DMS114 treated with DMSO at 0.1 percent for 48 hours (cell line): ENCODE measurements around the gene F13B.
"Not testable (repeated sequence)": the region's sequence is repeated elsewhere in the genome, so short reads cannot be mapped to it uniquely, and the experiment has no call there.

Experiments used
- DNase-seq: peaks from one replicate; lab custom pipeline; 2025; ENCODE audit not compliant: unreplicated experiment; lab: John Stamatoyannopoulos, UW

F13B gene

DNA sequence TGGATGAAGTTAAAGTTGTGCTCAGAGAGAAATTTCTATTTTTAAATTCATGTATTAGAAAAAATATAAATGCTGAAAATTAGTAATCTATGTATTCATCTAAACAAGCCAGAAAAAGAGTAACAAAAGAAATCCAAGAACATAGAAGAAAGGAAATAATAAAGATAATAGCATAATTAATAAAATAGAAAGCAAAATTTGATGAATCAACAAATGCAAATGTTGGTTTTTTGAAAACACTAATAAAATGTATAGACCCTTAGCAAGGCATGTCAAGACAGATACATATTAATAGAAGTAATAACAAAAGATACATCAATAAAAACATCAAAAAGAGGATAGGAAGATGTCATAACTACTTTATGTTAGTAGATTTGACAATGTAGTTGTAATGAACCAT lies 18.0 kb downstream of the F13B start:
- no peak for DNase-seq

DNA sequence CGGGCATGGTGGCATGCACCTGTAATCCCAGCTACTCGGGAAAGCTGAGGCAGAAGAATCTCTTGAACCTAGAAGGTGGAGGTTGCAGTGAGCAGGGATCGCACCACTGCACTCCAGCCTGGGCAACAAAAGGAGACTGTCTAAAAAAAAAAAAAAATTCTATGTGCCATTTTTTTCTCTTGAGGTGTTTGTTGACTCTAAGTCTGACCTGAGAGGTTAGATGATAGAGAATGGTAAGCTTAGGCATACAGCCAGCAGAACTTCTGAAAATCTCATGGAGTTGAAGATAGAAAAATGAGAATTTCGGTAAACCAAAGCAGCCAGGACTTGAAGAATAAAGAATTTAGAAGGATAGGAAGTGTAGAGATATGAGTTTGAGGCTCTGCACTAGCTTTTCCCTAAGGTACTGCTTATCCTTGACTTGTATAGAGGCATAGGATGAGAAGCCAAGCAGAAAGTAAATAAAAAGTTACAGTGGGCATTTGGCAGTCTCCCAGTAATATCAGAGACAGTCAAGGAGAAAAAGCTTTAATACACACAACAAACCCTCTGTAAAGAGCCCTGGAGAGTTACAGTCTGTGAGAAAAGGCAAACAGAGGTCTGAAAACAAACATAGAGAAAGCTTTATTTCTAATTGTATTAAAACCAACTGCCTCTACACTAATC lies 24.3 kb downstream of the F13B start:
- DNase-seq, result no peak

DNA sequence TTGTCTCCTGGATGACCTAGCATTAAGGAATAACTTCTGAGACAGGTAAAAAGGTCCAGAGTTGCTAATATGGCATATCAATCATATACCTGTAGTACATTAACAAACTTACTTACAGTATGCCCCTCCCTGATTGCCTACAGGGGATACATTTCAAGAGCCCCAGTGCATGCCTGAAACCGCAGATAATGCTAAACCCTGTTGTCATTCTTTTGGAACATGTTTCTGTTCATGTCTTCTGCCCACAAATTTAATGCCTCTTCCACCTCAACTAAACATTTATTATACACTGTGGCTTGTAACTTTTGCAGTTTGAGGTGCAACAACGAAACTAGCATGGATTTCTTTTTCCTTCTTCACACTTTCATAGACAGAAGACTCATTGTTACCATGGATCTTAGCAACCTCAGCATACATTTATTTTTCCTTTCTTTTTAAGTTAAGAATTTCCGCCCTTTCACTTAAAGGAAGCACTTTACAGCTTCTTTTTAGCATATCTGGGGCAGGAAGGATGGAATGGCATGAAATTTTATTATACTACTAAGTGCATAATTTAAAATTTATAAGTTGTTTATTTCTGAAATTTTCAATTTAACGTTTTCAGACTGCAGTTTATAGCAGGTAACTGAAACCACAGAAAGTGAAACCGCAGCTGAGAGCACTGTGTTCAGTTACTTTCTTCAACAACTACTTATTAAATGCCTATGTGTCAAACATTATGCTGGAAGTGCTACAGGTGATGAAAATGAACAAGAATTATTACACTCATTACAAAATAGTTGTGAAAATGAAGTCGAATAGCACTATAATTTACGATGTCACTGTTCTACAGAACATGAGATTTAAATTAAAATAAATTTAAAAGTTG lies 25.3 kb downstream of the F13B start:
- no peak for DNase-seq

DNA sequence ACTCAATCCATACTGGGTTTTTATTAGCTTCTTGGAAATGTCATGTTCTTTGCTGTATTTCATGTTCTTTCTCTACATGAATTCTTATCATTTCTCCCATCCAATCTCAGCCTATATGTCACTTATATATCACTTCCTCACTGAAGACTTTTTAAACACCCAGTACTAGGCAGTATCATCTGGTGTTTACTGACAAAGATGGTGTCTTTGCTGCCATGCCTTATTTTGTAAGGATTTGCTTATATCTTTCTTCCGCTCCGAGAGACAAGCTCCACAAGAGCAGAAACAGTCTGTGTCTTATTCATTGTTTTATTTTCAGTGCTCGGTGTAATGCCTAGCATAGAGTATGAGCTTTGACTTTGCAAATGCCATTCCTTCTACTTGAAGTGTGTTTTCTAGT lies 30.2 kb downstream of the F13B start:
- no peak for DNase-seq

DNA sequence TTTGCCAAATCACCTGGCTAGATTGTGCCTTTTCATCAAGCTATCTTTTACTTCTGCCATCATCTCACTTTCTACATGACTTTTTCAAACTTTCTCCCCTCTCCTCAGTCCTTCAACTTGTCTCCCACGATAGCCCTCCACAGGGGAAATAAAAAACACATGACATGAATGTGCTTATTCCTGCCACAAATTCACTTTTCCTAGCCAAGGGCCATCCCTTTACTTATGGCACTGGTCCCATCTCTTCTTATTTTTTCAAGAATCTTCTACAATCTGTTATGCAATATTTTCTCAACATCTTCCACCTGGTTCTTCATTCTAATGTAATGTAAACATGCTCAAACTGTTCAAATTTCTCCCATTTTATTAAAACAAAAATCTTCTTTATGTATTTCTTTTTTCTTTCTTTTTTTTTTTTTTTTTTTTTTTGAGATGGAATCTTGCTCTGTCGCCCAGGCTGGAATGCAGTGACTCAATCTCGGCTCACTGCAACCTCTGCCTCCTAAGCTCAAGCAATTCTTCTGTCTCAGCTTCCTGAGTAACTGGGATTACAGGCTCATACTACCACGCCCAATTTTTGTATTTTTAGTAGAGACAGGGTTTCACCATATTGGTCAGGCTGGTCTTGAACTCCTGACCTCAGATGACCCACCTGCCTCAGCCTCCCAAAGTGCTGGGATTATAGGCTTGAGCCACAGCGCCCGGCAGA lies 32.3 kb downstream of the F13B start:
- DNase-seq, result not testable (repeated sequence)

- DNase-seq, result no peak
Measured at GRCh38 chr1:197029749-197030148, 37.3 kb downstream of the F13B start.

GRCh38 chr1:197027359-197027758 lies 39.7 kb downstream of the F13B start:
- DNase-seq, result no peak

DNA sequence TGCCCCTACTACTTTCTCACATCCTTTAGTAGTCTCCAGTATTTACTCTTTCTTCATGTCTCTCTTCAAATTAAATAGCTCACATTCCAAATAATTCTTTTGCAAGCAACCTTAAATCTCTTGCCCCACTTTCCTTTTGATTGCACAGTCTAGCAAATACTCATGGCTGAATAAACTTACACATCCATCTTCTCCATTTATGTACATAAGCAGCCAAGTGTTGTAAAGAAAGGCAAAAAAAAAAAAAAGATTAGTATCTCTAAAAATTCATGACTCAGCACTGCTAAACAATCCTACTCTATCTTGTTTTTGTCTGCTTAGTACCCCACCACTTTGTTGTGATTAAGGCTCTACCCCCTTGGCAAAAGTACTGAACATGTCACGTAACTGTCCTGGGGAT lies 42.6 kb downstream of the F13B start:
- DNase-seq, result no peak

DNA sequence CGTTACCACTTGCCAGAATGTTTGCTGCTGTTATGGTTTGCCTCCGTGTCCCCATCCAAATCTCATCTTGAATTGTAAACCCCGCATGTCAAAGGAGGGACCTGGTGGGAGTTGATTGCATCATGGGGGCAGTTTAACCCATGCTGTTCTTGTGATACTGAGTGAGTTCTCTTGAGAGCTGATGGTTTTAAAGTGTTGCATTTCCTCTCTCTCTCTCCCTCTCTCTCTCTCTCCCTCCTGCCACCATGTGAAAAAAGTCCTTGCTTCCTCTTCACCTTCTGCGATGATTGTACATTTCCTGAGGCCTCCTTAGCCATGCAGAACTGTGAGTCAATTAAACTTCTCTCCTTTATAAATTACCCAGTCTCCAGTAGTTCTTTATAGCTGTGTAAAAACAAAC lies 45.3 kb downstream of the F13B start:
- DNase-seq, result no peak

DNA sequence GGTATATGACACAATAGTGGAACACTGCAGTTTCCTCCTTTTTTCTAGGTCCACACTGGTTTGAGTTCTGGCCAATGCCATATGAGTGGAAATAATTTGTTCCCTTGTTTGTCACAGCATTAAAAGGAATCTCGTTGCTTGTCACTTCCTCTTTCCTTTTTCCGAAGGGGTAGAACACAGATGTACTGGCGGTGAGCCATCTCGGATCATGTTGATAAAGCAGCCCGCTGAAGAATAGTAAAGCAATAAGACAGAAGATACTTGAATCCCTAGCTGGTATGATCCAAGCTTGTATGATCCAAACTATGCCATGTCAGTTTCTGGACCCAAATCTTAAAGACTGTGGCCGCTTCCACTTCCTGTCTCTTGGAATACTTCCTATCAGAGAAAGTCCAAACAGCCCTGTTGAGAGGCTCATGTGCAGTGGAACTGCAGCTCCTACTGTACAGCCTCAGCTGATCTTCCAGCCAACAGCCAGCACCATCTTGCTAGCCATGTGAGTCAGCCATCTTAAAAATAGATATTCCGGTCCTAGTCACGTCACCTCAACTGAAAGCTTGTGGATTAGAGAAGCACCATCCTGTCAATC lies 49.4 kb downstream of the F13B start:
- no peak for DNase-seq

- DNase-seq, result no peak
Measured at GRCh38 chr1:197016751-197017150, 50.3 kb downstream of the F13B start.

GRCh38 chr1:197013234-197013633 lies 53.8 kb downstream of the F13B start:
- DNase-seq, result no peak

DNA sequence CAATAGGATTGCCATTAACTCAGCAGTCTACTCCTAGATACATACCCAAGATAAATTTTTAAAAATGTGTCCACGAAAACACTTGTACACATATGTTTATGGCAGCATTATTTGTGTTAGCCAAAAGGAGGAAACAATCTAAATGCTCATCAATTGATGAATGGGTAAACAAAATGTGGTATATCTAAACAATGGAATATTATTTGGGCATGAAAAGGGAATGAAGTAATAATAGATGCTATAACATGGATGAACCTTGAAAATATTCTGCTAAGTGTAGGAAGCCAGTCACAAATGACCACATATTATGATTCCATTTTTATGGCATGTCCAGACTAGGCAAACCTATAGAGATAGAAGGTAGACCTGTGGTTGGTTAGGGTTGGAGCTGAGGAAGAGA lies 55.4 kb downstream of the F13B start:
- DNase-seq, result no peak

- DNase-seq, result no peak
Measured at GRCh38 chr1:197008861-197009260, 58.2 kb downstream of the F13B start.

- DNase-seq, result no peak
Measured at GRCh38 chr1:197003132-197003531, 63.9 kb downstream of the F13B start.

- no peak for DNase-seq
Measured at GRCh38 chr1:197001828-197002227, 65.2 kb downstream of the F13B start.

DNA sequence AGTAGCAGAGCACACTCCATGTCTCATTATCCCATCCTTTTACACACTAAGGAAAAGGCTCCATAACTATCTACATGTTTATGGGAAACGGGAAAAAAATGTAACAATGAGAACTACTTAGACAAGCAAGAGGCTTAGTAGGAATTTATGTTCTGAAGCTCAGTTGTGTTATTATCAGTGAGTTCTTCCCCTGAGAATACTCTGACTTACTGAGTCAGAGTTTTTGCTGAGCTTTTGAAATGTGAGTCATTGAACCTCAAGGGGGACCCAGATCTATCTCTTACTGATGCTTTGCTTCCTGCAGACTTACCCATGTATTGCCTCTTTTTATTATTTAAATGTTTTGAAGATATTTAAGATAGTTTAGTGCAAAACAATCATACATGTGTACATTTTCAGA lies 69.6 kb downstream of the F13B start:
- DNase-seq, result no peak

DNA sequence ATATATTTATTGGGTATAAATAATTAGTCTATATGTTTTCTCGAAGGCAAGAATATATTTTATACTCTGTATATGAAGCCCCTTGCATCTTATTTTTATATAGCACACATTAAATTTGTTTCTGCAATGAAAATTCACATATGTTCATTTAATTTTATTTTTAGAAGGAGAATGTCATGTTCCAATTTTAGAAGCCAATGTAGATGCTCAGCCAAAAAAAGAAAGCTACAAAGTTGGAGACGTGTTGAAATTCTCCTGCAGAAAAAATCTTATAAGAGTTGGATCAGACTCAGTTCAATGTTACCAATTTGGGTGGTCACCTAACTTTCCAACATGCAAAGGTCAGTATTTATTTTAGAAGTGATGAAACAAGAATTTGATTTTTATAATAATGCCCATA lies 73.1 kb downstream of the F13B start:
- DNase-seq, result no peak

- DNase-seq, result not testable (repeated sequence)
Measured at GRCh38 chr1:196991919-196992651, 75.0 kb downstream of the F13B start.
